NCI-H446 (cell line): ENCODE results near the gene SMAD7.
A peak's percentile ranks its signal among the peaks of the same experiment; 100 is the strongest.

Experiments used
- DNase-seq, 2 experiments: peaks; one replicate each; lab custom pipeline; 2025; lab: John Stamatoyannopoulos, UW

The SMAD7 gene

DNA sequence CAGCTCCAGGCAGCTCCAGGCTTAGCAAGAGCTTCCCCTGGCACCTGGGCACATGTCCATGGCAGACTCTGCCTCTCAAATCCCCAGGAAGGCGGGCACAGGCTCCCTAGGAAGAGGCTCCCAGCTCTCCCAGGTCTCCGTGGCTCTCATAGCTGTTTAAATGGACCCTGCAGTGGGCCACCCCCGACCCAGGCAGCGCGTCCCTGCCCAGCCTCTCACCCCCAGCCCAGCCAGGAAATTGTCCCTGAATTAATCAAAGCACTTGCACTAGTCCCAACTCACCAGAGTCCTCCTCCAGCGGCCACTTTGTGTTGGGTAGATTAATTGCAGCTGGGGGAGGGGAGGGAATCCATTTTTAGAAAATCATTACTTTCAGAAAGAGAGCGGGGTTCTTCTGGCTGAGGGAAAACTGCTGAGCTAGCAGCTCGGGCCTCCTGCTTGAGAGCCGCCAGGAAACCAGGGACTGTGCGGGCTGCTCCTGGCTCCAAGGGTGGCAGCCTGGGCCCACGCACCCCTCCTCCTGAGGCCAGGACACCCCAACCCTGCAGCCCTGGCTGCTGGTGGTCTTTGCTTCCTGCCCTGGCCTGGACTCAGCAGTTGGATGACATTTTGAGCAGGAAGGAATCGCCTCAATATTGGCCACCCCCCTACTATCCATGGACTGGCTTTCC lies 36.0 kb downstream of the SMAD7 start:
- DNase-seq = no peak

GRCh38 chr18:48913775-48914174 lies 37.0 kb downstream of the SMAD7 start:
- no peak for DNase-seq

- no peak for DNase-seq
These were observed 37.6 kb downstream of the SMAD7 start for GRCh38 chr18:48913201-48913600.

GRCh38 chr18:48910972-48911545 lies 39.7 kb downstream of the SMAD7 start:
- no peak for DNase-seq

DNA sequence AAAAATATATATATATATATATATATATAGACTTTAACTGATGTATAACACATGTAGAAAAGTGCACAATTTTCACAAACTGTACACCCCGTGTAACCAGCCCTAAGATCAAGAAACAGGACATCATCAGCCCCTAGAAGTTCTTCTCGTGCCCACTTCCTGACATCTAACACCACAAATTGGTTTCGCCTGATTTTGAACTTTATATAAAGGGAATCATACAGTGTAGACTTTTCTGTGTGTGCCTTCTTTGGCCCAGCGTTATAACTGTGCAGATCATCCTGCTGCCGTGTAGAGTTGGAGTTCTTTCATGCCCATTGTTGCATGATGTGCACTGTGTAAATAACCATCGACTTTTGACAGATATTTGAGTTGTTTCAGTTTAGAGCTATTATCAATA lies 41.0 kb downstream of the SMAD7 start:
- no peak for DNase-seq

DNA sequence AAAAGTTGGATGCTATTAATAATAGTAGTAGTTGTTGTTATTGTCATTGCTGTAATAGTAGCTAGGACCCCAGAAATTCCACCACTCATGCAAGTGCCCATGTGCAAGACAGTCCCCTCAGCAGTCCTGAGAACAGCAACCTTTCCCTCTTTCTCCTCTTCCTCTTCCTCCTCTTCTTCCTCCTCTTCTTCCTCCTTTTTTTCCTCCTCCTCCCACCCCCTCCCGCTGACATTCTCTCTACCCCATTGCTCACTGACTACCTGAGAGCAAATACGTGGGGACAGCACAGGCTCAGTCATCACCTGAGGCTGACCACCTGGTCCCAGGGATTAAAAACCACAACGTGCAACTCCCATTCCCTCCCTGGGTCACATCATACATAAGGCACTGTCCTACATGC lies 41.8 kb downstream of the SMAD7 start:
- no peak for DNase-seq

DNA sequence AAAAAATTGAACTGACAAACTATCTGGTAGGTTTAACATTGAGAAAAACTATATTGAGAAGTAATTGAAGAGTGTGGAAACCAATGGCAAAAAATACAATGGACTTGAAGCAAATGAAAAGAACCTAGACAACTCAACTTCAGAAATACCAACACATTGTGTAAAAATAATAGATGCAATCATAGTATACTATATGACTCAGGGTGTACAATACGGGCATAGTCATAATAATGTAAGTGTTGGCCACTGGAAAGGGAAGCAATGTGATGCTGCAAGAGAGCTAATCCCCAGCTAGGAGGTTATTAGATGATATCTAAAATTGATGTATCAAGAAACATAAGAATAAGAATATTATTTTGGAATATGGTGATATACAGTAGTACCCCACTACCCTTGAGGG lies 45.3 kb downstream of the SMAD7 start:
- no peak for DNase-seq

GRCh38 chr18:48904847-48905394 lies 45.8 kb downstream of the SMAD7 start:
- no peak for DNase-seq

DNA sequence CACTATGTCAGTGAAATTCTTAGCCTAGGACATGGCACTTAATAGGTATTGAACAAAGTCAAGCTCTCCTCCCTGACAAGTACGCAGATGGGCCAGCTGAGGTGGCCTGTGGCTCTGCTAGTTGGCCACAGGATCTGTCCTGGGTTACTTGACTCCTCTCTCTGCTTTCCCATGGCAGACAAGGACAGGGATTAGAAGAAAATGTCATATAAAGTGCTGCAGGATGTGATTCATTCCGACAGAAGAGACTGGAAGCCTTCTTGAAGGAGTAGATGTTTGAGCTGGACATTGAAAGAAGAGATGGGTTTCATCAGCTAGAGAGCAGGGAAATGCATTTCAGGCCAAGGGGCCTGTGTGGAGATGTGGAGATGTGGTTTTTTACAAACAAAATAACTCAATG lies 46.7 kb downstream of the SMAD7 start:
- DNase-seq = no peak

- no peak for DNase-seq
These were observed 47.7 kb downstream of the SMAD7 start for GRCh38 chr18:48902856-48903601.

GRCh38 chr18:48902023-48902855 lies 48.5 kb downstream of the SMAD7 start:
- peak; percentile 77 to 93 for DNase-seq

- DNase-seq = no peak
These were observed 49.4 kb downstream of the SMAD7 start for GRCh38 chr18:48901145-48902022.

DNA sequence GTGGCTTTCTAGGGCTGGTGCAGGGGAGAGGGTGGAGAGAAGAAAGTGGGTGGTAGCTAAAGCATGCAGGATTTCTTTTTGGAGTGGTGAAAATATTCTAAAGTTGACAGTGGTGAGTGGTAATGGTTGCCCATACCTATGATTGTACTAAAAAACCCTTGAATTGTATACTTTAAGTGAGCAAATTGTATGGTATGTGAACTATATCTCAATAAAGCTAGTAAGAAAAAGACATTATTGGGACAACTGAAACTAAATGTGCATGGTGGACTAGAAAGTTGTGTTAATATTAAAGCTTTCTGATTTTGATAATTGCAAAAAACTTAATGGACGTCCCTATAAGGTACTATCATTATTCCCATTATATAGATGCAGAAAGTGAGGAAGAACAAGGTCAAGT lies 50.3 kb downstream of the SMAD7 start:
- DNase-seq = no peak

- no peak for DNase-seq
These were observed 51.1 kb downstream of the SMAD7 start for GRCh38 chr18:48899558-48900174.

- DNase-seq = no peak
These were observed 52.2 kb downstream of the SMAD7 start for GRCh38 chr18:48898521-48898920.

GRCh38 chr18:48897531-48897930 lies 53.2 kb downstream of the SMAD7 start:
- DNase-seq = peak in 1 of 2 experiments; percentile 4

GRCh38 chr18:48896875-48897511 lies 53.8 kb downstream of the SMAD7 start:
- no peak for DNase-seq

DNA sequence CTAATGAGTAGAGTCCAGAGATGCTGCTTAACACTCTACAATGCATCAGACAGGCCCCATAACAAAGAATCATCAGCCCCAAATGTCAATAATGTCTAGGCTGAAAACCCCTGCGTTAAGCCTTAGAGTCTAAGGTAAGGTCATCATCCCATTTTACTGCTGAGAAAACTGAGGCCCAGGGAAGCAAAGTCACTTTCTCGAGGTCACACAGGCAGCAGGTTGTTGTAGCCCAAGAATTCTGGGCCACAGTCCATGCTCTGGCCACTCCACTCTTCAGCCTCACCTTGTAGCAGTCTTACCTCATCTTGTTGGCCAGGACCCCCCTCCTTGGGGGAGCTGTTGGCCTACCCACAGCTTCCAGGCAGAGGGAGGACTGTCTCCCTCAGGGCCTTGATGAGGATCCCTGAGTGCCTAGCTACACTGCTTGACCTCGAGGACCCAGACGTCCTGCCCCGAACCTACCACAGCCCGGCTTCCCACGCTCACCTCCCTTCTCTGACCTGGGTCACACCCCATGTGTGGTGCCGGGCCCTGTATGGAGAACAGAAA lies 54.4 kb downstream of the SMAD7 start:
- no peak for DNase-seq

DNA sequence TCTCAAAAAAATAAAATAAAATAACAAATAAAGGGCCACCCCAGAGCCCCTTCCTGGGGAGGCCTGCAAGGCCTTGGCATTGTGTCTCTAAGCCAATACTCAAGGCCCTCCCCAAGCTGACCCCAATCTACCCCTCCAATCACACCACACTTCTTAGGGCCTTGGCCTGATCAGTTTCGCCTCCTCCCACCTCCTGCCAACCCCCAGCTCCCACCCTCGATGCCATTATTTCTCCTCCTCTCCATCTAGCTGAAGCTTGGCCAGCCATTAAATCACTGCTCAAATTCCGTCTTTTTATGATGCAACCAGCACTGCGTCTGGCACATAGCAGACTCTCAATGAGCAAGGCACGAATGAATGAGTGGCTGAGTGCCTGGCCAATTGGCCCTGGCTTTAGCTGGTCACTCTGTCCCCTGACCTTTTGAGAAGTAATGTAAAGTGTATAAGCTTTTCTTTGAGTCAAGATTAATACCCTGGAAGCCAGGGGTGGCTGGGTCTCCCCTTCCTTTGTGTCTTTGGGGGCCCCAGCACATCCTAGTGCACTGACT lies 55.9 kb downstream of the SMAD7 start:
- DNase-seq = no peak
